Dermis microvascular lymphatic vessel endothelial cell (primary cell): ENCODE data around the gene GAS2. TPM values are rescaled to one million over a fixed set of nuclear protein-coding genes. Genes with fewer than 3 reads are reported as not detected.

ENCODE experiments used
- DNase-seq, 2 donors: peaks; one replicate each; pipeline versions ENCODE4 v3.0.0 to v3.0.0-alpha.2; 2010; ENCODE audit warnings: low read depth in 2 of 2
- total RNA-seq: library from RNA; depleted of rRNA; stranded (reverse); fragments of >200 nt; gene quantifications from 2 replicates; pipeline ENCODE4 v1.2.1, GENCODE V29; 2014

Gene GAS2
- total RNA-seq, 1 donor from 2014 or later = 0.51 TPM

- no peak for DNase-seq
These were observed 5.3 kb downstream of the GAS2 start for GRCh38 chr11:22671751-22672150.

GRCh38 chr11:22674470-22675439, 8.3 kb downstream of the GAS2 start:
- DNase-seq = no peak

GRCh38 chr11:22677153-22677903, 10.9 kb downstream of the GAS2 start:
- DNase-seq = no peak

GRCh38 chr11:22680628-22681027, 14.2 kb downstream of the GAS2 start:
- DNase-seq = no peak

- DNase-seq = no peak
These were observed 14.9 kb downstream of the GAS2 start for GRCh38 chr11:22681281-22681812.

- DNase-seq = no peak
These were observed 17.7 kb downstream of the GAS2 start for GRCh38 chr11:22684082-22684481.

GRCh38 chr11:22685111-22685510, 18.7 kb downstream of the GAS2 start:
- no peak for DNase-seq

- DNase-seq = no peak
These were observed 22.5 kb downstream of the GAS2 start for GRCh38 chr11:22688914-22689313.

- no peak for DNase-seq
These were observed 23.8 kb downstream of the GAS2 start for GRCh38 chr11:22690257-22690656.

- no peak for DNase-seq
These were observed 24.5 kb downstream of the GAS2 start for GRCh38 chr11:22690871-22691270.

GRCh38 chr11:22699388-22699787, 33.0 kb downstream of the GAS2 start:
- DNase-seq = no peak

- DNase-seq = no peak
These were observed 35.6 kb downstream of the GAS2 start for GRCh38 chr11:22702031-22702430.

- peak; percentile 76 to 87 for DNase-seq
These were observed 36.6 kb downstream of the GAS2 start for GRCh38 chr11:22703040-22703439.

- peak in 1 of 2 donors; percentile 3 for DNase-seq
These were observed 37.2 kb downstream of the GAS2 start for GRCh38 chr11:22703591-22703990.

GRCh38 chr11:22707119-22707899, 40.9 kb downstream of the GAS2 start:
- DNase-seq = no peak

- no peak for DNase-seq
These were observed 44.8 kb downstream of the GAS2 start for GRCh38 chr11:22711071-22711770.

GRCh38 chr11:22711880-22712279, 45.5 kb downstream of the GAS2 start:
- no peak for DNase-seq

- DNase-seq = no peak
These were observed 46.9 kb downstream of the GAS2 start for GRCh38 chr11:22713336-22713735.

GRCh38 chr11:22715971-22716370, 49.6 kb downstream of the GAS2 start:
- no peak for DNase-seq

GRCh38 chr11:22720457-22720856, 54.0 kb downstream of the GAS2 start:
- DNase-seq = no peak

GRCh38 chr11:22723274-22723673, 56.9 kb downstream of the GAS2 start:
- DNase-seq = no peak
